Adrenal gland (tissue), 12 donors: ENCODE data around the gene LTB4R. TPM values are rescaled to one million over a fixed set of nuclear protein-coding genes. Genes with fewer than 3 reads are reported as not detected.

Source experiments
- DNase-seq, 7 donors: peaks; one replicate each; pipeline ENCODE4 v3.0.0-alpha.2; 2019 to 2020
- H3K27ac ChIP-seq, 5 donors: fragments of 200-600 bp; sonication (generic) in 4 of 5; 1 replicate in 3 of 5; 2 replicates in 2 of 5; pipeline versions ENCODE4 v1.5.1 to v1.8.0; 2016 to 2020; ENCODE audit warnings: mild to moderate bottlenecking in 1 of 5
- H3K27me3 ChIP-seq: fragments of 200-600 bp; 2 replicates; pipeline ENCODE4 v1.8.0; 2021
- H3K36me3 ChIP-seq, 2 donors: fragments of 200-600 bp; replicated peaks in 1 of 2; 1 replicate in 1 of 2; 2 replicates in 1 of 2; pipeline versions ENCODE4 v1.5.1 to v1.8.0; 2018 to 2022
- H3K4me1 ChIP-seq, 2 donors: fragments of 200-600 bp; replicated peaks in 1 of 2; 1 replicate in 1 of 2; 2 replicates in 1 of 2; pipeline versions ENCODE4 v1.5.1 to v1.8.0; 2018 to 2021
- H3K4me3 ChIP-seq, 4 donors: fragments of 200-600 bp; sonication (generic) in 3 of 4; one replicate each; pipeline ENCODE4 v1.5.1; 2016 to 2018
- H3K9me3 ChIP-seq, 3 donors: fragments of 200-600 bp; sonication (generic) in 1 of 3; replicated peaks in 1 of 3; 1 replicate in 2 of 3; 2 replicates in 1 of 3; pipeline versions ENCODE4 v1.5.1 to v1.8.0; 2016 to 2021
- CTCF ChIP-seq, 6 experiments: fragments of 450-650 bp in 4 of 6; fragments of 200-600 bp in 2 of 6; sonication (generic) in 1 of 6; IDR thresholded peaks; 1 replicate in 5 of 6; 2 replicates in 1 of 6; pipeline versions ENCODE4 v1.5.1 to v1.8.0; 2016 to 2021; ENCODE audit warnings: antibody characterized with exemption in 6 of 6, mild to moderate bottlenecking in 2 of 6, moderate library complexity in 1 of 6
- POLR2A ChIP-seq, 2 donors: fragments of 450-650 bp; IDR thresholded peaks; one replicate each; pipeline ENCODE4 v1.6.1; 2017; ENCODE audit warnings: antibody characterized with exemption in 2 of 2, mild to moderate bottlenecking in 2 of 2, moderate library complexity in 1 of 2
- WGBS, 4 donors: extraction: QIAGEN DNeasy Blood & Tissue Kit in 2 of 4; methylation state at CpG; one replicate each; pipeline versions ENCODE4 v1.1.5 to v1.1.7; 2013 to 2017; 5-methylcytosine and 5-hydroxymethylcytosine counted together
- intact Hi-C, 2 donors: fragments of 100-400 bp; cut with DNase I; formaldehyde crosslinking; loops; one replicate each; pipeline versions ENCODE4 v1.14.1 to v1.15.0; 2022 to 2023
- polyA plus RNA-seq, 3 donors: library from polyadenylated mRNA; stranded (reverse); fragments of 200-250 nt in 2 of 3; fragments of 350-450 nt in 1 of 3; fragmentation: Illumina TruSeq in 1 of 3; extraction: RNeasy Lipid Tissue Mini Kit (QIAGEN cat#74804) in 1 of 3; gene quantifications; one replicate each; pipeline ENCODE4 v1.2.3, GENCODE V29; 2013 to 2014
- total RNA-seq, 9 donors: library from RNA; depleted of rRNA in 4 of 9; stranded (reverse); fragments of >200 nt in 4 of 9; fragments of 120-200 nt in 1 of 9; fragmentation: NEBNext Ultra II Directional in 1 of 9; extraction: Animal tissue kit (Norgen Biotek cat#: 25700) in 1 of 9; gene quantifications; one replicate each; pipeline versions ENCODE4 v1.1.0 to v1.2.4, GENCODE V29; 2013 to 2023
- donor health status: healthy with polysubstance abuse.
- donor health status: Bipolar disorder and iron deficiency.
- donor health status: DM: yes; HTN: yes; CAD: no.
- donor health status: DM: no; HTN: no; CAD: no.
- donor health status: DM: no; HTN: no; CAD: no.
- donor health status: DM: yes; HTN: yes; CAD: no.

The LTB4R gene
- total and polyA plus RNA-seq, 12 donors = 1.4 to 30.2 (median 11.6) TPM

- Histone ChIP-seq H3K9me3 (no peaks in the 10 kb centered on the region), H3K36me3 (no peaks in the 10 kb centered on the region), H3K4me1 (peaks cover 0 to 6% of the 10 kb centered on the region in 2 donors), H3K4me3 (no peak overlapping the region), H3K27me3 (no peaks in the 10 kb centered on the region), H3K27ac (no peak overlapping the region)
- intact Hi-C loops = no loop called here
- TF ChIP-seq CTCF (IDR thresholded peaks at IDR 0.05) = no peak
- no peak for TF ChIP-seq POLR2A (IDR thresholded peaks at IDR 0.05)
- no peak for DNase-seq
- WGBS, 4 donors = 84 to 92% (median 85%) methylated on average over 7 to 10 of the region's 10 CpGs
Observed at GRCh38 chr14:24322672-24323071, 11.4 kb downstream of the LTB4R start.

- H3K9me3 ChIP-seq = no peaks in the 10 kb centered on the region
- H3K36me3 ChIP-seq = no peaks in the 10 kb centered on the region
- no peaks in the 10 kb centered on the region for H3K27me3 ChIP-seq
- no peak for DNase-seq
- TF ChIP-seq CTCF (IDR thresholded peaks at IDR 0.05) = no peak
- TF ChIP-seq POLR2A (IDR thresholded peaks at IDR 0.05) = no peak
- WGBS, 4 donors = 58 to 68% (median 61%) methylated on average over 2 to 3 of the region's 3 CpGs
- H3K27ac ChIP-seq = no peak overlapping the region
- no peaks in the 10 kb centered on the region for H3K4me1 ChIP-seq
- no peak overlapping the region for H3K4me3 ChIP-seq
- intact Hi-C loops = no loop called here
Observed at GRCh38 chr14:24323341-24323740, 12.0 kb downstream of the LTB4R start.

- TF ChIP-seq CTCF (IDR thresholded peaks at IDR 0.05) (no peak), POLR2A (IDR thresholded peaks at IDR 0.05) (no peak)
- Histone ChIP-seq H3K27ac (no peak overlapping the region), H3K27me3 (no peaks in the 10 kb centered on the region), H3K4me1 (no peaks in the 10 kb centered on the region), H3K4me3 (no peak overlapping the region), H3K9me3 (no peaks in the 10 kb centered on the region), H3K36me3 (no peaks in the 10 kb centered on the region)
- no peak for DNase-seq
- intact Hi-C loops = no loop called here
- 67 to 84% (median 74%) methylated on average over 4 to 6 of the region's 6 CpGs for WGBS, 4 donors
Observed at GRCh38 chr14:24324024-24324423, 12.7 kb downstream of the LTB4R start.

GRCh38 chr14:24325041-24325530 is 13.8 kb downstream of the LTB4R start:
- TF ChIP-seq POLR2A (IDR thresholded peaks at IDR 0.05) = no peak
- no peak for TF ChIP-seq CTCF (IDR thresholded peaks at IDR 0.05)
- Histone ChIP-seq H3K4me1 (no peaks in the 10 kb centered on the region), H3K9me3 (no peaks in the 10 kb centered on the region), H3K27me3 (no peaks in the 10 kb centered on the region), H3K27ac (no peak overlapping the region), H3K36me3 (no peaks in the 10 kb centered on the region), H3K4me3 (no peak overlapping the region)
- intact Hi-C loops = no loop called here
- no peak for DNase-seq
- WGBS, 4 donors = 66 to 85% (median 80%) methylated on average over 5 of the region's 5 CpGs
